ENCODE results near the gene MAP3K20. TPM values are rescaled to one million over a fixed set of nuclear protein-coding genes. Genes with fewer than 3 reads are reported as not detected.

The MAP3K20 gene
- total and polyA plus RNA-seq, 2 of the 8 experiments (the other 6 are each of a cell fraction or from before 2014, with no cell fraction given), result 3.1 to 11.1 TPM

GRCh38 chr2:173040729-173041128 lies 34.9 kb upstream of the MAP3K20 start:
- no peak overlapping the region for H3K27ac ChIP-seq (ENCODE audit: low read depth, low read length)
- H3K27me3 ChIP-seq (replicated peaks in 1 of 4; ENCODE audit: control insufficient read depth in 3 of 4, extremely low read depth in 1 of 4, insufficient read depth in 3 of 4, low read length in 3 of 4), result no peaks in the 10 kb centered on the region
- no peak for FAIRE-seq
- no peak for DNase-seq (ENCODE audit: low read depth in 1 of 2, low spot score in 2 of 2)
- H2BK12ac ChIP-seq (ENCODE audit: low read depth, low read length), result no peak overlapping the region
- no peak overlapping the region for H2BK15ac ChIP-seq (ENCODE audit: low read length)
- H3K14ac ChIP-seq (ENCODE audit: insufficient read length), result no peak overlapping the region
- H2BK20ac ChIP-seq (ENCODE audit: low read length), result no peak overlapping the region
- POLR2A ChIA-PET (ENCODE audit: partially characterized antibody), result no interaction called here
- H4K8ac ChIP-seq (ENCODE audit: extremely low read depth, insufficient read depth, low read length), result no peak overlapping the region
- no peak overlapping the region for H3K4me3 ChIP-seq (ENCODE audit: extremely low read depth in 1 of 4, insufficient read depth in 2 of 4, low read depth in 3 of 4, low read length in 4 of 4)
- H4K91ac ChIP-seq (replicated peaks; ENCODE audit: insufficient read length, low read length), result no peak overlapping the region
- no peak overlapping the region for H3K18ac ChIP-seq (ENCODE audit: extremely low read depth, low read length)
- no peaks in the 10 kb centered on the region for H3K23me2 ChIP-seq (ENCODE audit: low read depth, low read length)
- no peaks in the 10 kb centered on the region for H3K79me1 ChIP-seq (ENCODE audit: low read depth, low read length)
- CTCF ChIA-PET (ENCODE audit: partially characterized antibody), result interaction anchor here (0.6 to 1.6 kb wide), 4 partner anchors 14 to 170 kb away, joined by 3 to 5 read pairs (median 3); no protein-coding TSS in a partner anchor
- no peak overlapping the region for H2AK5ac ChIP-seq (ENCODE audit: low read depth, low read length)
- H2AFZ ChIP-seq (ENCODE audit: low read length), result no peak overlapping the region
- H3K23ac ChIP-seq (ENCODE audit: insufficient read length), result no peak overlapping the region
- no peak overlapping the region for H3K56ac ChIP-seq (replicated peaks; ENCODE audit: insufficient read length, low read depth, low read length)
- no peak overlapping the region for H3K9ac ChIP-seq (replicated peaks in 1 of 4; ENCODE audit: extremely low read depth in 1 of 4, low read depth in 3 of 4, low read length in 3 of 4)
- no peak overlapping the region for H2BK120ac ChIP-seq (replicated peaks; ENCODE audit: low read depth, low read length)
- H4K20me1 ChIP-seq (replicated peaks in 1 of 2; ENCODE audit: control insufficient read depth in 1 of 2, insufficient read depth in 2 of 2, low read length in 2 of 2), result no peaks in the 10 kb centered on the region
- no peak overlapping the region for H2BK5ac ChIP-seq (ENCODE audit: low read depth, low read length)
- H3K79me2 ChIP-seq (ENCODE audit: control insufficient read depth in 1 of 2, insufficient read depth in 2 of 2, low read length in 2 of 2), result no peaks in the 10 kb centered on the region
- no peaks in the 10 kb centered on the region; a peak in 1 of 7 replicates for H3K4me1 ChIP-seq (replicated peaks in 1 of 4; ENCODE audit: control insufficient read depth in 3 of 4, insufficient read depth in 4 of 4, low read length in 3 of 4)
- no peak overlapping the region for H4K5ac ChIP-seq (ENCODE audit: insufficient read length, low read depth, low read length)
- H3K36me3 ChIP-seq (ENCODE audit: control insufficient read depth in 2 of 4, insufficient read depth in 4 of 4, low read length in 3 of 4), result no peaks in the 10 kb centered on the region
- TF ChIP-seq BACH1 (IDR thresholded peaks at IDR 0.05; ENCODE audit: low read length), result no peak
- TF ChIP-seq CBX8 (IDR thresholded peaks at IDR 0.05; ENCODE audit: borderline replicate concordance, low read depth, low read length), result no peak
- TF ChIP-seq SP4 (IDR thresholded peaks at IDR 0.05; ENCODE audit: low read length), result no peak
- TF ChIP-seq, protein P1, sequence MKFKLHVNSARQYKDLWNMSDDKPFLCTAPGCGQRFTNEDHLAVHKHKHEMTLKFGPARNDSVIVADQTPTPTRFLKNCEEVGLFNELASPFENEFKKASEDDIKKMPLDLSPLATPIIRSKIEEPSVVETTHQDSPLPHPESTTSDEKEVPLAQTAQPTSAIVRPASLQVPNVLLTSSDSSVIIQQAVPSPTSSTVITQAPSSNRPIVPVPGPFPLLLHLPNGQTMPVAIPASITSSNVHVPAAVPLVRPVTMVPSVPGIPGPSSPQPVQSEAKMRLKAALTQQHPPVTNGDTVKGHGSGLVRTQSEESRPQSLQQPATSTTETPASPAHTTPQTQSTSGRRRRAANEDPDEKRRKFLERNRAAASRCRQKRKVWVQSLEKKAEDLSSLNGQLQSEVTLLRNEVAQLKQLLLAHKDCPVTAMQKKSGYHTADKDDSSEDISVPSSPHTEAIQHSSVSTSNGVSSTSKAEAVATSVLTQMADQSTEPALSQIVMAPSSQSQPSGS (IDR thresholded peaks at IDR 0.05; ENCODE audit: low read length), result no peak
- H3K4ac ChIP-seq (replicated peaks; ENCODE audit: insufficient read length, low read depth, low read length), result no peak overlapping the region
- no peak overlapping the region for H3K4me2 ChIP-seq (ENCODE audit: insufficient read depth in 1 of 2, low read depth in 2 of 2, low read length in 2 of 2)
- H3K9me3 ChIP-seq (ENCODE audit: insufficient read depth in 2 of 2, low read depth in 1 of 2, low read length in 1 of 2), result no peaks in the 10 kb centered on the region

Measured in H1 (cell line).